Gastroesophageal sphincter (tissue), 4 donors: ENCODE results near the gene STXBP1. TPM values are rescaled to one million over a fixed set of nuclear protein-coding genes. Genes with fewer than 3 reads are reported as not detected.

Source experiments
- ATAC-seq: fragments of 150-250 bp; one replicate; pipeline ENCODE4 v1.9.1; 2016; ENCODE audit warnings: mild to moderate bottlenecking, moderate library complexity
- H3K27ac ChIP-seq, 4 donors: fragments of 200-600 bp; sonication (generic) in 3 of 4; 1 replicate in 3 of 4; 2 replicates in 1 of 4; pipeline ENCODE4 v1.5.1; 2016 to 2019
- H3K27me3 ChIP-seq: fragments of 200-600 bp; sonication (generic); one replicate; pipeline ENCODE4 v1.5.1; 2019
- H3K36me3 ChIP-seq, 2 donors: fragments of 200-600 bp; sonication (generic); one replicate each; pipeline ENCODE4 v1.5.1; 2019; ENCODE audit warnings: control low read depth in 1 of 2
- H3K4me1 ChIP-seq, 3 donors: fragments of 200-600 bp; sonication (generic); 1 replicate in 2 of 3; 2 replicates in 1 of 3; pipeline ENCODE4 v1.5.1; 2016 to 2019; ENCODE audit warnings: control low read depth in 2 of 3
- H3K4me3 ChIP-seq, 2 donors: fragments of 200-600 bp; sonication (generic); one replicate each; pipeline ENCODE4 v1.5.1; 2019; ENCODE audit warnings: mild to moderate bottlenecking in 1 of 2, moderate library complexity in 1 of 2
- H3K9me3 ChIP-seq, 3 donors: fragments of 200-600 bp; sonication (generic); one replicate each; pipeline ENCODE4 v1.5.1; 2017 to 2019; ENCODE audit warnings: control low read depth in 2 of 3
- CTCF ChIP-seq, 4 experiments: fragments of 200-600 bp in 2 of 4; fragments of 450-650 bp in 2 of 4; sonication (generic) in 1 of 4; IDR thresholded peaks; one replicate each; pipeline ENCODE4 v1.5.1; 2017 to 2019; ENCODE audit warnings: antibody characterized with exemption in 4 of 4, mild to moderate bottlenecking in 2 of 4, moderate library complexity in 2 of 4
- EP300 ChIP-seq: sonication (generic); formaldehyde crosslinking; IDR thresholded peaks from one replicate; pipeline ENCODE4 v1.6.1; 2017; ENCODE audit warnings: antibody characterized with exemption, mild to moderate bottlenecking
- POLR2A ChIP-seq, 2 donors: fragments of 450-650 bp; IDR thresholded peaks; one replicate each; pipeline ENCODE4 v1.6.1; 2017; ENCODE audit warnings: antibody characterized with exemption in 2 of 2, mild to moderate bottlenecking in 2 of 2, moderate library complexity in 1 of 2
- POLR2AphosphoS5 ChIP-seq: sonication (generic); formaldehyde crosslinking; IDR thresholded peaks from one replicate; pipeline ENCODE4 v1.6.1; 2017; ENCODE audit warnings: antibody characterized with exemption
- WGBS, 2 donors: methylation state at CpG; one replicate each; pipeline ENCODE4 v1.1.5; 2018; ENCODE audit warnings: low coverage in 1 of 2; 5-methylcytosine and 5-hydroxymethylcytosine counted together
- total RNA-seq, 4 donors: library from RNA; depleted of rRNA; stranded (reverse); fragments of >200 nt; gene quantifications; one replicate each; pipeline ENCODE4 v1.1.0, GENCODE V29; 2016

STXBP1 gene
- total RNA-seq, 4 donors from 2014 or later = 25.7 to 47.0 (median 33.1) TPM

DNA sequence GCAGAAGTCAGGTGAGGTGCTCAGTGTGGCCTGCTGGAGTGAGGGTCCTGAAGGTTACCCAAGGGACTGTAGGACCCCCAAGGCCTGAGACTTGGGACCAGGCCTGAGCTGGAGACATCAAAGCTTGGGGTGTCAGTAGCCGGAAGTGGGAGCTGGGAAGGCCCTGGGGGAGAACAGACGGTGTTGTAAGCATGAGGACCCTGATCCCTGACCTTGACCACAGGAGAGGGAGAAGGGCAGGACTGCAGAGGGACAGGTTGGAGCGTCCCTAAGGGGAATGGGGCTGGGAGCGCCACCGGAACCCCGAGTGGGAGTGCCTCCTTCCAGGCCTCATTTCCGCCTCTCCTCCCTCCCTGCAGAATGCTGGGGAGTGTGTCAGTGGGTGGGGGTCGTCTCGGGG lies 104.3 kb downstream of the STXBP1 start:
- H3K27me3 ChIP-seq = no peaks in the 10 kb centered on the region
- H3K4me1 ChIP-seq = peaks cover 0 to 22% (median 11%) of the 10 kb centered on the region in 3 donors
- no peak for TF ChIP-seq POLR2AphosphoS5
- no peak for TF ChIP-seq POLR2A (IDR thresholded peaks at IDR 0.05)
- TF ChIP-seq CTCF (IDR thresholded peaks at IDR 0.05) = no peak
- TF ChIP-seq EP300 = no peak
- 100% methylated on average over 2 of the region's 9 CpGs; no CpG with 5 or more reads in 1 of the 2 donors for WGBS, 2 donors
- ATAC-seq = no peak
- H3K4me3 ChIP-seq = peak overlapping the region in 1 of 2 donors; percentile 78
- peaks cover 0 to 13% of the 10 kb centered on the region in 2 donors for H3K36me3 ChIP-seq
- no peaks in the 10 kb centered on the region for H3K9me3 ChIP-seq
- peak overlapping the region in 3 of 4 donors; percentile 85 to 88 (median 85) for H3K27ac ChIP-seq

- TF ChIP-seq POLR2AphosphoS5 (no peak), POLR2A (IDR thresholded peaks at IDR 0.05) (no peak), EP300 (no peak), CTCF (IDR thresholded peaks at IDR 0.05) (no peak)
- no peak overlapping the region for H3K27ac ChIP-seq
- 78% methylated on average over 3 to 4 of the region's 5 CpGs for WGBS, 2 donors
- H3K9me3 ChIP-seq = no peaks in the 10 kb centered on the region
- H3K36me3 ChIP-seq = peaks cover 0 to under 1% of the 10 kb centered on the region in 2 donors
- H3K4me1 ChIP-seq = peaks cover 0 to 22% (median 11%) of the 10 kb centered on the region in 3 donors
- peaks cover 10% of the 10 kb centered on the region for H3K27me3 ChIP-seq
- H3K4me3 ChIP-seq = no peak overlapping the region
- no peak for ATAC-seq
These were observed 105.7 kb downstream of the STXBP1 start for GRCh38 chr9:127717766-127718165.

GRCh38 chr9:127720031-127720864 lies 108.2 kb downstream of the STXBP1 start:
- no peak for TF ChIP-seq POLR2A (IDR thresholded peaks at IDR 0.05)
- no peak for TF ChIP-seq CTCF (IDR thresholded peaks at IDR 0.05)
- TF ChIP-seq EP300 = no peak
- no peak for TF ChIP-seq POLR2AphosphoS5
- no peak overlapping the region for H3K4me3 ChIP-seq
- H3K27ac ChIP-seq = no peak overlapping the region
- 67% methylated on average over 1 of the region's 12 CpGs; no CpG with 5 or more reads in 1 of the 2 donors for WGBS, 2 donors
- peaks cover 27% of the 10 kb centered on the region for H3K27me3 ChIP-seq
- H3K4me1 ChIP-seq = peaks cover 0 to 20% (median 4%) of the 10 kb centered on the region in 3 donors
- no peak for ATAC-seq
- no peaks in the 10 kb centered on the region for H3K36me3 ChIP-seq
- H3K9me3 ChIP-seq = no peaks in the 10 kb centered on the region

- peaks cover 27% of the 10 kb centered on the region for H3K27me3 ChIP-seq
- no peak overlapping the region for H3K4me3 ChIP-seq
- H3K27ac ChIP-seq = no peak overlapping the region
- no peaks in the 10 kb centered on the region for H3K36me3 ChIP-seq
- TF ChIP-seq CTCF (IDR thresholded peaks at IDR 0.05) (no peak), POLR2A (IDR thresholded peaks at IDR 0.05) (no peak), EP300 (no peak), POLR2AphosphoS5 (no peak)
- no peaks in the 10 kb centered on the region for H3K9me3 ChIP-seq
- ATAC-seq = no peak
- H3K4me1 ChIP-seq = peaks cover 0 to 20% (median 4%) of the 10 kb centered on the region in 3 donors
These were observed 108.8 kb downstream of the STXBP1 start for GRCh38 chr9:127720865-127721227.

- WGBS, 2 donors = 62% methylated on average over 2 of the region's 11 CpGs; no CpG with 5 or more reads in 1 of the 2 donors
- no peak for ATAC-seq
- H3K36me3 ChIP-seq = no peaks in the 10 kb centered on the region
- H3K9me3 ChIP-seq = no peaks in the 10 kb centered on the region
- peaks cover 0 to 14% (median 0%) of the 10 kb centered on the region in 3 donors for H3K4me1 ChIP-seq
- no peak overlapping the region for H3K4me3 ChIP-seq
- TF ChIP-seq POLR2AphosphoS5 = no peak
- TF ChIP-seq POLR2A (IDR thresholded peaks at IDR 0.05) = no peak
- TF ChIP-seq EP300 = no peak
- no peak for TF ChIP-seq CTCF (IDR thresholded peaks at IDR 0.05)
- H3K27me3 ChIP-seq = peaks cover 27% of the 10 kb centered on the region
- H3K27ac ChIP-seq = no peak overlapping the region
These were observed 109.3 kb downstream of the STXBP1 start for GRCh38 chr9:127721391-127721821.
